HG03175 (cell line): ENCODE data around the gene TMEM87B.
A peak's percentile ranks its signal among the peaks of the same experiment; 100 is the strongest.

Experiments
- ATAC-seq: cut with Tn5 transposase; IDR thresholded peaks from one replicate; pipeline ENCODE4 v1.9.1; 2021; ENCODE audit warnings: mild to moderate bottlenecking, moderate library complexity; ENCODE audit not compliant: unreplicated experiment

The TMEM87B gene

GRCh38 chr2:112149194-112149593, 94.1 kb downstream of the TMEM87B start:
- no peak for ATAC-seq

GRCh38 chr2:112149866-112150435, 94.9 kb downstream of the TMEM87B start:
- no peak for ATAC-seq

GRCh38 chr2:112150447-112150846, 95.4 kb downstream of the TMEM87B start:
- ATAC-seq, result no peak

GRCh38 chr2:112150851-112151250, 95.8 kb downstream of the TMEM87B start:
- ATAC-seq, result no peak

GRCh38 chr2:112151271-112151670, 96.2 kb downstream of the TMEM87B start:
- no peak for ATAC-seq

GRCh38 chr2:112151701-112152440, 96.8 kb downstream of the TMEM87B start:
- ATAC-seq, result no peak

GRCh38 chr2:112152476-112153178, 97.6 kb downstream of the TMEM87B start:
- ATAC-seq, result no peak

GRCh38 chr2:112153179-112153490, 98.1 kb downstream of the TMEM87B start:
- ATAC-seq, result no peak

- ATAC-seq, result no peak
Measured at GRCh38 chr2:112153501-112153900, 98.4 kb downstream of the TMEM87B start.

- ATAC-seq, result no peak
Measured at GRCh38 chr2:112154246-112155117, 99.4 kb downstream of the TMEM87B start.

- no peak for ATAC-seq
Measured at GRCh38 chr2:112155331-112156151, 100.5 kb downstream of the TMEM87B start.

- no peak for ATAC-seq
Measured at GRCh38 chr2:112156152-112156986, 101.3 kb downstream of the TMEM87B start.

- ATAC-seq, result no peak
Measured at GRCh38 chr2:112157472-112157871, 102.4 kb downstream of the TMEM87B start.

GRCh38 chr2:112159454-112159921, 104.4 kb downstream of the TMEM87B start:
- peak; percentile 45 for ATAC-seq

- ATAC-seq, result no peak
Measured at GRCh38 chr2:112160283-112161250, 105.5 kb downstream of the TMEM87B start.

- no peak for ATAC-seq
Measured at GRCh38 chr2:112161431-112162145, 106.5 kb downstream of the TMEM87B start.

GRCh38 chr2:112162341-112162740, 107.3 kb downstream of the TMEM87B start:
- no peak for ATAC-seq

- no peak for ATAC-seq
Measured at GRCh38 chr2:112162956-112163355, 107.9 kb downstream of the TMEM87B start.
